ENCODE results near the gene MACROD2.

Gene MACROD2

DNA sequence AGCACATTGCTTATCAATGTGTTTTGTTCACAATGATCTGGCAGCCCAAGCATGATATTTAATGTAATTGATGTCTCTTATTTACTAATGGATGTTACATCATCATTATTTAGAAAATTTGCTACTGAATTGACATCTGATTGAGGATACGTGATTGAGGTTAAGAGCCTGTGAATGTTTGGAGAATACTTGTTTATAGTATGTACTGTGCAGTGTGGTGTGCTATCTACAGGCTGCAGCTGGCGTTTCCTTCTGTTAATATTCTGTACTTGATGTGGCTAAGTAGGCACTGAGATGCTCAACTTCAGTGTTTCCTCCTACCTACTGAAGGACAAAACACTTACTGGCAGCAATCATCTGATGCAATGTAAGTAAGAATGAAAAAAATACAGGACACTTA is 1051.7 kb downstream of the MACROD2 start:
- no peak overlapping the region for H3K27ac ChIP-seq
- TF ChIP-seq ZFX (IDR thresholded peaks at IDR 0.05; ENCODE audit: borderline replicate concordance) = no peak
- TF ChIP-seq, protein P1, sequence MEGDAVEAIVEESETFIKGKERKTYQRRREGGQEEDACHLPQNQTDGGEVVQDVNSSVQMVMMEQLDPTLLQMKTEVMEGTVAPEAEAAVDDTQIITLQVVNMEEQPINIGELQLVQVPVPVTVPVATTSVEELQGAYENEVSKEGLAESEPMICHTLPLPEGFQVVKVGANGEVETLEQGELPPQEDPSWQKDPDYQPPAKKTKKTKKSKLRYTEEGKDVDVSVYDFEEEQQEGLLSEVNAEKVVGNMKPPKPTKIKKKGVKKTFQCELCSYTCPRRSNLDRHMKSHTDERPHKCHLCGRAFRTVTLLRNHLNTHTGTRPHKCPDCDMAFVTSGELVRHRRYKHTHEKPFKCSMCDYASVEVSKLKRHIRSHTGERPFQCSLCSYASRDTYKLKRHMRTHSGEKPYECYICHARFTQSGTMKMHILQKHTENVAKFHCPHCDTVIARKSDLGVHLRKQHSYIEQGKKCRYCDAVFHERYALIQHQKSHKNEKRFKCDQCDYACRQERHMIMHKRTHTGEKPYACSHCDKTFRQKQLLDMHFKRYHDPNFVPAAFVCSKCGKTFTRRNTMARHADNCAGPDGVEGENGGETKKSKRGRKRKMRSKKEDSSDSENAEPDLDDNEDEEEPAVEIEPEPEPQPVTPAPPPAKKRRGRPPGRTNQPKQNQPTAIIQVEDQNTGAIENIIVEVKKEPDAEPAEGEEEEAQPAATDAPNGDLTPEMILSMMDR (IDR thresholded peaks at IDR 0.05) = no peak

DNA sequence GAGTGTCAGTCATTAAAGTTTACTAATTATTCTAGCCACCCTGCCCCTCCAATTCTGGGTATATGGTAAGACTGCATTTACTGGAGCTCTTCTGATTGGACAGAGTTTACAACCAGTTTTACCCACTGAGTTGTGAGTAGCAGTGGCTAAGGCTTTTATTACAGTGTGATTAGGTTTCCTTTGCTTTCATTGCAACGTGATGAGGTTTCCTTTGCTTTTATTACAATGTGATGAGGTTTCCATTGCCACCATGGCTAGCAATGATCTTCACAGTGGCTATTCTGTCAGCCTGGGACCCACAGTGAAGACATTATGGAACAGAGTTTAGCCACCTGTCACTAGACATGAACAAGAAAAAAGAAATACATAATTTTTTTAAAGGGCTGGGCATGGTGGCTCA is 1052.3 kb downstream of the MACROD2 start:
- TF ChIP-seq, protein P1 (IDR thresholded peaks at IDR 0.05) = no peak
- no peak for TF ChIP-seq ZFX (IDR thresholded peaks at IDR 0.05; ENCODE audit: borderline replicate concordance)
- no peak overlapping the region for H3K27ac ChIP-seq

DNA sequence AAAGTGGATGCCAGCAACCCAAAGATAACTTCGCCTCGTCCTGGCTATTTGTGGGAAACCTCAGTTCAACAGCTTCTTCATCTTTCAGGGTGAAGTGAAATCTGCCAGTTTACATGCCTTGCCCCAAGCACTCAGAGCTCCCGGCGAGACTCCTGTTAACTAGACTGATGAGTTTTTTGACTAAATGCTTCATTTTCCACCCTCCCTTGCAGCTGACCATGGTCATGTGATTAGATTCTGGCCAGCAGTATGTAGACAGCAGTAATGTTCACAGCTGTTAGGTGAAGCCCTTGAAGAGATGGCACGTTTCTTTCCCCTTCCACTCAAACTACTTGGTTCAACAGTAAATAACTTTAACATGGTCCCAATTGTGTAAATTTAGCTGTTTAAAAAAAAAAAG is 1060.9 kb downstream of the MACROD2 start:
- TF ChIP-seq ZFX (IDR thresholded peaks at IDR 0.05; ENCODE audit: borderline replicate concordance) = no peak
- TF ChIP-seq, protein P1 (IDR thresholded peaks at IDR 0.05) = no peak
- H3K27ac ChIP-seq = no peak overlapping the region

DNA sequence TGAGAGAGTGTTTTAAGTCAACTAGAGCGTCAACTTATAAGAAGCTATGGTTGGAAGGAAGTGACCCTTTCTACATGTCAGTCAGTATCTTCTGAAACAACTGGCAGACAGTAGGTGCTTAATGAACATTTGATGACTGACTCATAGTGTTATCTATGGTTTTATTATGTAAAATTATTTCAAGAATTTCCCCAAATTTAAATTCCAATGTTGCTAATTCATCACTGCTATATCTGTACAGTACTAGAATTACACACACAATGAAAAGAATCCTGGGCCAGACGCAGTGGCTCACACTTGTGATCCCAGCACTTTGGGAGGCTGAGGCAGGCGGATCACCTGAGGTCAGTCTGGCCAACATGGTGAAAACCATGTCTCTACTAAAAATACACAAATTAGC is 1063.5 kb downstream of the MACROD2 start:
- TF ChIP-seq, protein P1 (IDR thresholded peaks at IDR 0.05) = no peak
- TF ChIP-seq ZFX (IDR thresholded peaks at IDR 0.05; ENCODE audit: borderline replicate concordance) = no peak
- no peak overlapping the region for H3K27ac ChIP-seq

DNA sequence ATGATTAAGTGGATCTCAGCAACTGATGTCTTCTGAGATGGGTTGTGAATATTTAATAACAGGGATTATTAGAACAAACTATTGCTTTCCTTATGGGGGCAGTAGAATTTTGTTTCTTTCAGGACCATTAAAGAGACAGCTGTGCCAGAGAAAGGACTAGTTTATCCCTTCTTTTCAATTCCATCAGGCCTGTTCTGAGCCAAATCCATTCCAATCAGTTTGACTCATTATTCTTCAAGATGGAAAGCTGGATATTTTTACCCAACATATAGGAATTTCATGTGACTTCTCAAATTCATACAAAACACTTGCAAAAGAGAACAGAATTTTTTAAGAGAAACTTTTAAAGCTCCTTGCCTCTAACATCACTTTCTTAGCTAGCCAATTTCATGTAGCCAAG is 1064.1 kb downstream of the MACROD2 start:
- H3K27ac ChIP-seq = no peak overlapping the region
- TF ChIP-seq, protein P1 (IDR thresholded peaks at IDR 0.05) = no peak
- TF ChIP-seq ZFX (IDR thresholded peaks at IDR 0.05; ENCODE audit: borderline replicate concordance) = no peak

DNA sequence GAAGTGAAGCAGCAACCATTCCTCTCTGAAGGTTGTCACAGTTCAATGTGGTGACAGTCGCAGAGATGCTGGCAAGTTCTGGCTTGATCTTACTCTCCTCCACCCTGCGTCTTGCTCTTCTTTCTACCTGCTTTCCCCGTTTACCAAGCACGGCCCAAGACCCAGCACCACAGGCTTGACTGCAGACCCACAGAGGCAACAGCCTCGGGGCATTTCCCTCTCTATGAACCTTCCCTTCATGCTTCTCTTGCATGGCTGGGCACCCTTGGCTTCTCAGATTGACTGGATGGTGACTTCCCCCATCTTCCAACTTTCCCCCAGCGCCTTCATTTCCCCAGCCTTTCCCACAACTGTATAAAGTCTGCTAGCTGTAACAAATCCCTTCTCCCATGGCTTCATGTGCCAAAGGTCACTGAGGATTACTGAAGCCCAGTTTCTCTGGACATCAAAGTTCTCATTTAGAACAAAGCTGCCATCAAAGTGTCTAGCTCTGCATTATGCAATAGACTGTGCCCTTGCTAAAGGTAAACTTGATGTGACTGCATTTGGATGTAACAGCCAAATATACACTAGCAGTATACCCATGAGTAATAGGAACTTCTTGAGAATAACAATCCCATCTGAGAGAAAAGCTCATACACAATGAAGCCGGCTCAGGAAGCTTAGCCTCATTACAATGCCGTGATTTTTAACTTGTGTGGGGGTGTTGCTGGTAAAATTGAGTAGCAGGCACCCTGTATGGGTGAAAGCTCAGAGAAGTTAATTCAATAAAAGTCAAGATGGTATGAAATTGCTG is 1065.1 kb downstream of the MACROD2 start:
- H3K27ac ChIP-seq = no peak overlapping the region
- TF ChIP-seq, protein P1 (IDR thresholded peaks at IDR 0.05) = no peak
- TF ChIP-seq ZFX (IDR thresholded peaks at IDR 0.05; ENCODE audit: borderline replicate concordance) = no peak

DNA sequence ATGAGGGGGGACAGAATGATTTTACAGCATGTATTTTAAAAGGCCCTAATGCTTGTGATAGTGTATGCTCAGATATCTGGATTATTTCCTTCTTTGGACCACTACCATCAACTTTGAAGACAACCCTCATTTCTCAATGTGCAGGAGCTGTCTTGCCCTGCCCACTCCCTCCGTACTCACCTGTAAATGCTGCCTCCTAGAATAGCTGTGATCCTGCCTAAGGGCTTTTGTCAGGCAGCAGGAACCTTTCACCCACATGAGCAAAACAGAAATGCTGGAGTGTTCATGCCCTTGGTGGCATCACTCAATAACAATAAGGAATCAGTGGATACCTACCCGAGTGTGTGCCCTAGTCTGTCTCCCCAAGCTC is 1065.7 kb downstream of the MACROD2 start:
- TF ChIP-seq ZFX (IDR thresholded peaks at IDR 0.05; ENCODE audit: borderline replicate concordance) = no peak
- TF ChIP-seq, protein P1 (IDR thresholded peaks at IDR 0.05) = no peak
- no peak overlapping the region for H3K27ac ChIP-seq
